HEK293 (cell line): Measurements from ENCODE around the gene TEDDM1.

Source experiments
- CTCF ChIA-PET: fragments of 350-600 bp; formaldehyde crosslinking; extraction: SDS; loops from one replicate; lab custom pipeline; 2021; ENCODE audit warnings: antibody characterized with exemption; lab: Yijun Ruan, JAX
- POLR2A ChIA-PET: fragments of 300-600 bp; formaldehyde crosslinking; extraction: SDS; loops from one replicate; lab custom pipeline; 2020; ENCODE audit warnings: antibody characterized with exemption, inconsistent platforms; lab: Yijun Ruan, JAX
- H3K27ac ChIP-seq: fragments of 200-500 bp; sonication (Bioruptor generic); 2 replicates; pipeline ENCODE4 v1.5.1; 2014; ENCODE audit warnings: low read depth, low read length, control low read depth, inconsistent platforms; ENCODE audit errors: extremely low read depth
- H3K36me3 ChIP-seq, 2 experiments: fragments of 200-500 bp in 1 of 2; sonication (Bioruptor generic) in 1 of 2; 1 replicate in 1 of 2; 2 replicates in 1 of 2; pipeline ENCODE4 v1.5.1; 2014 to 2017; ENCODE audit warnings: inconsistent platforms in 2 of 2, low read length in 2 of 2; ENCODE audit not compliant: control insufficient read depth in 2 of 2, insufficient read depth in 1 of 2
- H3K4me1 ChIP-seq: fragments of 200-500 bp; sonication (Bioruptor generic); 2 replicates; pipeline ENCODE4 v1.5.1; 2014; ENCODE audit warnings: mild to moderate bottlenecking, low read length, inconsistent platforms; ENCODE audit not compliant: control insufficient read depth, insufficient read depth
- H3K4me3 ChIP-seq: 2 replicates; pipeline ENCODE4 v1.5.1; 2011; ENCODE audit warnings: low read depth, mild to moderate bottlenecking, control low read depth, low read length, moderate library complexity
- H3K9me3 ChIP-seq: fragments of 200-500 bp; sonication (Bioruptor generic); 2 replicates; pipeline ENCODE4 v1.5.1; 2014; ENCODE audit warnings: low read depth, low read length, inconsistent platforms; ENCODE audit not compliant: control insufficient read depth, insufficient read depth
- FEZF1 ChIP-seq: fragments of 450-650 bp; formaldehyde crosslinking; IDR thresholded peaks from 2 replicates; pipeline ENCODE4 v1.5.1; 2016; ENCODE audit warnings: missing biosample characterization, missing genetic modification characterization
- MZF1 ChIP-seq: fragments of 450-650 bp; formaldehyde crosslinking; IDR thresholded peaks from 2 replicates; pipeline ENCODE4 v1.5.1; 2017; ENCODE audit warnings: missing biosample characterization, missing genetic modification characterization, borderline replicate concordance
- SALL2 ChIP-seq: fragments of 450-650 bp; formaldehyde crosslinking; IDR thresholded peaks from 2 replicates; pipeline ENCODE4 v1.5.0; 2017; ENCODE audit warnings: missing biosample characterization, mild to moderate bottlenecking, missing genetic modification characterization, borderline replicate concordance
- TCF7L2 ChIP-seq: IDR thresholded peaks from 2 replicates; pipeline ENCODE4 v1.6.1; 2011; ENCODE audit warnings: low read depth, mild to moderate bottlenecking, inconsistent platforms, low read length, moderate library complexity, borderline replicate concordance
- ZBTB49 ChIP-seq: fragments of 450-650 bp; formaldehyde crosslinking; IDR thresholded peaks from 2 replicates; pipeline ENCODE4 v1.5.1; 2016; ENCODE audit warnings: missing biosample characterization, missing genetic modification characterization, low read depth
- ZNF23 ChIP-seq: fragments of 450-650 bp; formaldehyde crosslinking; IDR thresholded peaks from 2 replicates; pipeline ENCODE4 v1.5.1; 2016; ENCODE audit warnings: missing biosample characterization, missing genetic modification characterization, borderline replicate concordance
- ZNF548 ChIP-seq: fragments of 450-650 bp; formaldehyde crosslinking; IDR thresholded peaks from 2 replicates; pipeline ENCODE4 v1.5.1; 2016; ENCODE audit warnings: missing biosample characterization, missing genetic modification characterization
- ZNF692 ChIP-seq: fragments of 450-650 bp; formaldehyde crosslinking; IDR thresholded peaks from 2 replicates; pipeline ENCODE4 v1.5.1; 2016; ENCODE audit warnings: missing biosample characterization, missing genetic modification characterization
- ZNF701 ChIP-seq: fragments of 450-650 bp; formaldehyde crosslinking; IDR thresholded peaks from 2 replicates; pipeline ENCODE4 v1.5.1; 2016; ENCODE audit warnings: missing biosample characterization, missing genetic modification characterization
- ZSCAN4 ChIP-seq: fragments of 450-650 bp; formaldehyde crosslinking; IDR thresholded peaks from 2 replicates; pipeline ENCODE4 v1.5.1; 2017; ENCODE audit warnings: missing biosample characterization, missing genetic modification characterization
- TF ChIP-seq, protein P1 (sequence below): fragments of 450-650 bp; formaldehyde crosslinking; IDR thresholded peaks from 2 replicates; pipeline ENCODE4 v1.5.1; 2016; ENCODE audit warnings: missing biosample characterization, missing genetic modification characterization
- TF ChIP-seq, protein P2 (sequence below): fragments of 450-650 bp; formaldehyde crosslinking; IDR thresholded peaks from 2 replicates; pipeline ENCODE4 v1.5.0; 2017; ENCODE audit warnings: missing biosample characterization, missing genetic modification characterization, borderline replicate concordance
- TF ChIP-seq, protein P3 (sequence below): fragments of 450-650 bp; formaldehyde crosslinking; IDR thresholded peaks from 2 replicates; pipeline ENCODE4 v1.5.1; 2017; ENCODE audit warnings: missing biosample characterization, missing genetic modification characterization

TEDDM1 gene

GRCh38 chr1:182370532-182370931, 29.9 kb downstream of the TEDDM1 start:
- Histone ChIP-seq H3K9me3 (no peaks in the 10 kb centered on the region), H3K4me3 (no peak overlapping the region), H3K36me3 (no peaks in the 10 kb centered on the region), H3K27ac (no peak overlapping the region), H3K4me1 (no peaks in the 10 kb centered on the region)
- CTCF ChIA-PET: interaction anchor here (1.0 kb wide), 1 partner anchor 227 kb away, joined by 3 read pairs; no protein-coding TSS in a partner anchor
- POLR2A ChIA-PET: interaction anchor here (0.7 kb wide), 1 partner anchor 21 kb away, joined by 3 read pairs; no protein-coding TSS in a partner anchor
- TF ChIP-seq SALL2 (no peak), ZNF548 (no peak), ZSCAN4 (tag by site-specific recombination) (no peak), TCF7L2 (no peak), ZNF692 (tag by site-specific recombination) (no peak), MZF1 (tag by site-specific recombination) (no peak), ZBTB49 (tag by site-specific recombination) (no peak), FEZF1 (tag by site-specific recombination) (no peak), ZNF23 (no peak)
- TF ChIP-seq, protein P1, sequence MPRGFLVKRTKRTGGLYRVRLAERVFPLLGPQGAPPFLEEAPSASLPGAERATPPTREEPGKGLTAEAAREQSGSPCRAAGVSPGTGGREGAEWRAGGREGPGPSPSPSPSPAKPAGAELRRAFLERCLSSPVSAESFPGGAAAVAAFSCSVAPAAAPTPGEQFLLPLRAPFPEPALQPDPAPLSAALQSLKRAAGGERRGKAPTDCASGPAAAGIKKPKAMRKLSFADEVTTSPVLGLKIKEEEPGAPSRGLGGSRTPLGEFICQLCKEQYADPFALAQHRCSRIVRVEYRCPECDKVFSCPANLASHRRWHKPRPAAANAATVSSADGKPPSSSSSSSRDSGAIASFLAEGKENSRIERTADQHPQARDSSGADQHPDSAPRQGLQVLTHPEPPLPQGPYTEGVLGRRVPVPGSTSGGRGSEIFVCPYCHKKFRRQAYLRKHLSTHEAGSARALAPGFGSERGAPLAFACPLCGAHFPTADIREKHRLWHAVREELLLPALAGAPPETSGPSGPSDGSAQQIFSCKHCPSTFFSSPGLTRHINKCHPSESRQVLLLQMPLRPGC (tag by site-specific recombination): no peak
- TF ChIP-seq, protein P2, sequence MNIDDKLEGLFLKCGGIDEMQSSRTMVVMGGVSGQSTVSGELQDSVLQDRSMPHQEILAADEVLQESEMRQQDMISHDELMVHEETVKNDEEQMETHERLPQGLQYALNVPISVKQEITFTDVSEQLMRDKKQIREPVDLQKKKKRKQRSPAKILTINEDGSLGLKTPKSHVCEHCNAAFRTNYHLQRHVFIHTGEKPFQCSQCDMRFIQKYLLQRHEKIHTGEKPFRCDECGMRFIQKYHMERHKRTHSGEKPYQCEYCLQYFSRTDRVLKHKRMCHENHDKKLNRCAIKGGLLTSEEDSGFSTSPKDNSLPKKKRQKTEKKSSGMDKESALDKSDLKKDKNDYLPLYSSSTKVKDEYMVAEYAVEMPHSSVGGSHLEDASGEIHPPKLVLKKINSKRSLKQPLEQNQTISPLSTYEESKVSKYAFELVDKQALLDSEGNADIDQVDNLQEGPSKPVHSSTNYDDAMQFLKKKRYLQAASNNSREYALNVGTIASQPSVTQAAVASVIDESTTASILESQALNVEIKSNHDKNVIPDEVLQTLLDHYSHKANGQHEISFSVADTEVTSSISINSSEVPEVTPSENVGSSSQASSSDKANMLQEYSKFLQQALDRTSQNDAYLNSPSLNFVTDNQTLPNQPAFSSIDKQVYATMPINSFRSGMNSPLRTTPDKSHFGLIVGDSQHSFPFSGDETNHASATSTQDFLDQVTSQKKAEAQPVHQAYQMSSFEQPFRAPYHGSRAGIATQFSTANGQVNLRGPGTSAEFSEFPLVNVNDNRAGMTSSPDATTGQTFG (tag by site-specific recombination): no peak
- TF ChIP-seq, protein P3, sequence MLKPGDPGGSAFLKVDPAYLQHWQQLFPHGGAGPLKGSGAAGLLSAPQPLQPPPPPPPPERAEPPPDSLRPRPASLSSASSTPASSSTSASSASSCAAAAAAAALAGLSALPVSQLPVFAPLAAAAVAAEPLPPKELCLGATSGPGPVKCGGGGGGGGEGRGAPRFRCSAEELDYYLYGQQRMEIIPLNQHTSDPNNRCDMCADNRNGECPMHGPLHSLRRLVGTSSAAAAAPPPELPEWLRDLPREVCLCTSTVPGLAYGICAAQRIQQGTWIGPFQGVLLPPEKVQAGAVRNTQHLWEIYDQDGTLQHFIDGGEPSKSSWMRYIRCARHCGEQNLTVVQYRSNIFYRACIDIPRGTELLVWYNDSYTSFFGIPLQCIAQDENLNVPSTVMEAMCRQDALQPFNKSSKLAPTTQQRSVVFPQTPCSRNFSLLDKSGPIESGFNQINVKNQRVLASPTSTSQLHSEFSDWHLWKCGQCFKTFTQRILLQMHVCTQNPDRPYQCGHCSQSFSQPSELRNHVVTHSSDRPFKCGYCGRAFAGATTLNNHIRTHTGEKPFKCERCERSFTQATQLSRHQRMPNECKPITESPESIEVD (tag by site-specific recombination): no peak

- no peak for TF ChIP-seq ZNF701
- Histone ChIP-seq H3K4me3 (no peak overlapping the region), H3K27ac (no peak overlapping the region), H3K4me1 (no peaks in the 10 kb centered on the region), H3K9me3 (no peaks in the 10 kb centered on the region), H3K36me3 (no peaks in the 10 kb centered on the region)
- ChIA-PET POLR2A (interaction anchor here (0.5 kb wide), 1 partner anchor 899 kb away, joined by 3 read pairs; no protein-coding TSS in a partner anchor), CTCF (interaction anchor here (0.6 kb wide), 1 partner anchor 1210 kb away, joined by 4 read pairs; no protein-coding TSS in a partner anchor)
These were observed 31.6 kb downstream of the TEDDM1 start for GRCh38 chr1:182368903-182369302.
